ENCODE results near the gene KCNB1.

KCNB1 gene

GRCh38 chr20:49508435-49509199 is 26.1 kb upstream of the KCNB1 start:
- no peaks in the 10 kb centered on the region for H3K79me1 ChIP-seq (ENCODE audit: low read depth, low read length)
- no peak overlapping the region for H3K14ac ChIP-seq (ENCODE audit: low read length)
- WGBS, 2 donors (ENCODE audit: extremely low coverage in 2 of 2, insufficient read length in 2 of 2, insufficient replicate concordance in 1 of 2), result no CpG with 5 or more reads among the region's 14 CpGs
- peak; percentile 43 for DNase-seq (ENCODE audit: low spot score)
- no peak overlapping the region for H2AK5ac ChIP-seq (ENCODE audit: low read depth, low read length)
- H3K23ac ChIP-seq (ENCODE audit: low read depth, low read length, poor library complexity), result no peak overlapping the region
- no peak overlapping the region for H4K8ac ChIP-seq (ENCODE audit: low read depth, low read length)
- no peak overlapping the region for H2BK5ac ChIP-seq (ENCODE audit: low read length)
- H3K4ac ChIP-seq (ENCODE audit: low read length), result no peak overlapping the region
- H2BK120ac ChIP-seq (ENCODE audit: low read depth, low read length), result no peak overlapping the region
- H3K27ac ChIP-seq (replicated peaks; ENCODE audit: low read length), result no peak overlapping the region
- peaks cover 10 to 21% of the 10 kb centered on the region in 2 donors for H3K4me1 ChIP-seq (ENCODE audit: control insufficient read depth in 2 of 2, insufficient read depth in 1 of 2, low read depth in 1 of 2, low read length in 2 of 2)
- no peaks in the 10 kb centered on the region for H3K9me3 ChIP-seq (replicated peaks in 1 of 2; ENCODE audit: control insufficient read depth in 2 of 2, insufficient read depth in 1 of 2, low read depth in 1 of 2, low read length in 2 of 2)
- H3K36me3 ChIP-seq (replicated peaks in 1 of 2; ENCODE audit: control insufficient read depth in 2 of 2, insufficient read depth in 2 of 2, low read length in 2 of 2), result peaks cover 0 to 25% of the 10 kb centered on the region in 2 donors
- no peak overlapping the region for H2BK12ac ChIP-seq (ENCODE audit: low read length)
- H3K27me3 ChIP-seq (ENCODE audit: control insufficient read depth in 3 of 3, insufficient read depth in 3 of 3, low read depth in 1 of 3, low read length in 3 of 3), result peaks cover 0 to 5% (median 0%) of the 10 kb centered on the region in 3 experiments
- H2AFZ ChIP-seq (ENCODE audit: low read length), result peak overlapping the region; percentile 27
- H3K18ac ChIP-seq (ENCODE audit: low read length), result no peak overlapping the region
- H3K9ac ChIP-seq (ENCODE audit: low read depth, low read length, poor library complexity), result no peak overlapping the region
- H3K4me3 ChIP-seq (ENCODE audit: low read length in 2 of 2), result no peak overlapping the region
- no peak overlapping the region for H4K91ac ChIP-seq (ENCODE audit: low read depth, low read length, poor library complexity)
- H3K4me2 ChIP-seq (ENCODE audit: insufficient read depth, low read length, poor library complexity, severe bottlenecking), result no peak overlapping the region
- no peak overlapping the region for H2BK15ac ChIP-seq (ENCODE audit: low read length)

- peaks cover 0 to 22% of the 10 kb centered on the region in 2 donors for H3K36me3 ChIP-seq (replicated peaks in 1 of 2; ENCODE audit: control insufficient read depth in 2 of 2, insufficient read depth in 2 of 2, low read length in 2 of 2)
- peaks cover 0 to 5% (median 0%) of the 10 kb centered on the region in 3 experiments for H3K27me3 ChIP-seq (ENCODE audit: control insufficient read depth in 3 of 3, insufficient read depth in 3 of 3, low read depth in 1 of 3, low read length in 3 of 3)
- no CpG with 5 or more reads among the region's 21 CpGs for WGBS, 2 donors (ENCODE audit: extremely low coverage in 2 of 2, insufficient read length in 2 of 2, insufficient replicate concordance in 1 of 2)
- H3K79me1 ChIP-seq (ENCODE audit: low read depth, low read length), result no peaks in the 10 kb centered on the region
- H2BK120ac ChIP-seq (ENCODE audit: low read depth, low read length), result peak overlapping the region; percentile 1
- H2BK15ac ChIP-seq (ENCODE audit: low read length), result peak overlapping the region; percentile 13
- no peak overlapping the region for H2BK5ac ChIP-seq (ENCODE audit: low read length)
- peak overlapping the region; percentile 15 for H3K18ac ChIP-seq (ENCODE audit: low read length)
- no peaks in the 10 kb centered on the region for H3K9me3 ChIP-seq (replicated peaks in 1 of 2; ENCODE audit: control insufficient read depth in 2 of 2, insufficient read depth in 1 of 2, low read depth in 1 of 2, low read length in 2 of 2)
- H2BK12ac ChIP-seq (ENCODE audit: low read length), result peak overlapping the region; percentile 60
- H3K4me1 ChIP-seq (ENCODE audit: control insufficient read depth in 2 of 2, insufficient read depth in 1 of 2, low read depth in 1 of 2, low read length in 2 of 2), result peaks cover 10 to 21% of the 10 kb centered on the region in 2 donors
- H3K27ac ChIP-seq (replicated peaks; ENCODE audit: low read length), result peak overlapping the region; percentile 28
- H4K8ac ChIP-seq (ENCODE audit: low read depth, low read length), result no peak overlapping the region
- no peak overlapping the region for H2AFZ ChIP-seq (ENCODE audit: low read length)
- H3K4me3 ChIP-seq (ENCODE audit: low read length in 2 of 2), result peak overlapping the region in 1 of 2 donors; percentile 26
- no peak overlapping the region for H4K91ac ChIP-seq (ENCODE audit: low read depth, low read length, poor library complexity)
- H2AK5ac ChIP-seq (ENCODE audit: low read depth, low read length), result no peak overlapping the region
- H3K4me2 ChIP-seq (ENCODE audit: insufficient read depth, low read length, poor library complexity, severe bottlenecking), result no peak overlapping the region
- peak overlapping the region; percentile 84 for H3K4ac ChIP-seq (ENCODE audit: low read length)
- DNase-seq (ENCODE audit: low spot score), result no peak
- H3K14ac ChIP-seq (ENCODE audit: low read length), result peak overlapping the region; percentile 25
- no peak overlapping the region for H3K23ac ChIP-seq (ENCODE audit: low read depth, low read length, poor library complexity)
- peak overlapping the region; percentile 83 for H3K9ac ChIP-seq (ENCODE audit: low read depth, low read length, poor library complexity)
Measured at GRCh38 chr20:49507741-49508434, 25.4 kb upstream of the KCNB1 start.

GRCh38 chr20:49505518-49505917 is 23.1 kb upstream of the KCNB1 start:
- Histone ChIP-seq H2AK5ac (ENCODE audit: low read depth, low read length) (no peak overlapping the region), H3K27me3 (ENCODE audit: control insufficient read depth in 3 of 3, insufficient read depth in 3 of 3, low read depth in 1 of 3, low read length in 3 of 3) (peaks cover 0 to 4% (median 0%) of the 10 kb centered on the region in 3 experiments), H4K8ac (ENCODE audit: low read depth, low read length) (no peak overlapping the region), H4K91ac (ENCODE audit: low read depth, low read length, poor library complexity) (no peak overlapping the region), H3K27ac (replicated peaks; ENCODE audit: low read length) (peak overlapping the region; percentile 40), H3K4me3 (ENCODE audit: low read length in 2 of 2) (no peak overlapping the region), H2BK15ac (ENCODE audit: low read length) (no peak overlapping the region), H2BK5ac (ENCODE audit: low read length) (no peak overlapping the region), H3K4me1 (ENCODE audit: control insufficient read depth in 2 of 2, insufficient read depth in 1 of 2, low read depth in 1 of 2, low read length in 2 of 2) (peaks cover 10 to 21% of the 10 kb centered on the region in 2 donors), H3K14ac (ENCODE audit: low read length) (no peak overlapping the region), H3K79me1 (ENCODE audit: low read depth, low read length) (no peaks in the 10 kb centered on the region), H2BK120ac (ENCODE audit: low read depth, low read length) (no peak overlapping the region), H3K18ac (ENCODE audit: low read length) (no peak overlapping the region), H3K4me2 (ENCODE audit: insufficient read depth, low read length, poor library complexity, severe bottlenecking) (peak overlapping the region; percentile 28), H3K23ac (ENCODE audit: low read depth, low read length, poor library complexity) (no peak overlapping the region), H3K9me3 (replicated peaks in 1 of 2; ENCODE audit: control insufficient read depth in 2 of 2, insufficient read depth in 1 of 2, low read depth in 1 of 2, low read length in 2 of 2) (no peaks in the 10 kb centered on the region), H2AFZ (ENCODE audit: low read length) (no peak overlapping the region), H2BK12ac (ENCODE audit: low read length) (no peak overlapping the region), H3K4ac (ENCODE audit: low read length) (no peak overlapping the region), H3K9ac (ENCODE audit: low read depth, low read length, poor library complexity) (no peak overlapping the region), H3K36me3 (replicated peaks in 1 of 2; ENCODE audit: control insufficient read depth in 2 of 2, insufficient read depth in 2 of 2, low read length in 2 of 2) (peaks cover 0 to 9% of the 10 kb centered on the region in 2 donors)
- WGBS, 2 donors (ENCODE audit: extremely low coverage in 2 of 2, insufficient read length in 2 of 2, insufficient replicate concordance in 1 of 2), result no CpG with 5 or more reads among the region's 9 CpGs
- DNase-seq (ENCODE audit: low spot score), result peak; percentile 82

GRCh38 chr20:49503176-49503575 is 20.7 kb upstream of the KCNB1 start:
- no peak overlapping the region for H3K4ac ChIP-seq (ENCODE audit: low read length)
- H3K4me1 ChIP-seq (ENCODE audit: control insufficient read depth in 2 of 2, insufficient read depth in 1 of 2, low read depth in 1 of 2, low read length in 2 of 2), result peaks cover 10 to 18% of the 10 kb centered on the region in 2 donors
- H2BK12ac ChIP-seq (ENCODE audit: low read length), result no peak overlapping the region
- H3K23ac ChIP-seq (ENCODE audit: low read depth, low read length, poor library complexity), result no peak overlapping the region
- H3K9ac ChIP-seq (ENCODE audit: low read depth, low read length, poor library complexity), result no peak overlapping the region
- H2BK5ac ChIP-seq (ENCODE audit: low read length), result no peak overlapping the region
- peaks cover 0 to 4% of the 10 kb centered on the region in 2 donors for H3K9me3 ChIP-seq (replicated peaks in 1 of 2; ENCODE audit: control insufficient read depth in 2 of 2, insufficient read depth in 1 of 2, low read depth in 1 of 2, low read length in 2 of 2)
- no peak overlapping the region for H2BK120ac ChIP-seq (ENCODE audit: low read depth, low read length)
- H4K91ac ChIP-seq (ENCODE audit: low read depth, low read length, poor library complexity), result no peak overlapping the region
- H2BK15ac ChIP-seq (ENCODE audit: low read length), result no peak overlapping the region
- no peak overlapping the region for H3K27ac ChIP-seq (replicated peaks; ENCODE audit: low read length)
- H3K27me3 ChIP-seq (ENCODE audit: control insufficient read depth in 3 of 3, insufficient read depth in 3 of 3, low read depth in 1 of 3, low read length in 3 of 3), result no peaks in the 10 kb centered on the region
- no peak for DNase-seq (ENCODE audit: low spot score)
- no peak overlapping the region for H2AK5ac ChIP-seq (ENCODE audit: low read depth, low read length)
- no peak overlapping the region for H3K4me2 ChIP-seq (ENCODE audit: insufficient read depth, low read length, poor library complexity, severe bottlenecking)
- no peak overlapping the region for H2AFZ ChIP-seq (ENCODE audit: low read length)
- H4K8ac ChIP-seq (ENCODE audit: low read depth, low read length), result no peak overlapping the region
- no peak overlapping the region for H3K18ac ChIP-seq (ENCODE audit: low read length)
- no peak overlapping the region for H3K14ac ChIP-seq (ENCODE audit: low read length)
- no peaks in the 10 kb centered on the region for H3K79me1 ChIP-seq (ENCODE audit: low read depth, low read length)
- H3K36me3 ChIP-seq (replicated peaks in 1 of 2; ENCODE audit: control insufficient read depth in 2 of 2, insufficient read depth in 2 of 2, low read length in 2 of 2), result peaks cover 0 to 6% of the 10 kb centered on the region in 2 donors
- no CpG with 5 or more reads among the region's 6 CpGs for WGBS, 2 donors (ENCODE audit: extremely low coverage in 2 of 2, insufficient read length in 2 of 2, insufficient replicate concordance in 1 of 2)
- no peak overlapping the region for H3K4me3 ChIP-seq (ENCODE audit: low read length in 2 of 2)
